ENCODE results near the gene CFB. TPM values are rescaled to one million over a fixed set of nuclear protein-coding genes. Genes with fewer than 3 reads are reported as not detected.

Gene CFB
- total RNA-seq, 4 donors from 2014 or later, result 15.7 to 66.5 (median 26.2) TPM

- H3K4me1 ChIP-seq, result no peaks in the 10 kb centered on the region
- no peaks in the 10 kb centered on the region for H3K9me3 ChIP-seq
- no peak for DNase-seq (ENCODE audit: low spot score in 2 of 2)
- H3K4me3 ChIP-seq, result no peak overlapping the region
- H3K27me3 ChIP-seq, result no peaks in the 10 kb centered on the region
- WGBS, 2 donors, result 78 to 81% methylated on average over 14 to 17 of the region's 19 CpGs
- no peak for TF ChIP-seq POLR2A (IDR thresholded peaks at IDR 0.05)
- no peak for TF ChIP-seq EP300 (IDR thresholded peaks at IDR 0.05)
- no peak for TF ChIP-seq CTCF (IDR thresholded peaks at IDR 0.05)
- H3K36me3 ChIP-seq, result no peaks in the 10 kb centered on the region
- no peak overlapping the region for H3K27ac ChIP-seq
These were observed 12.4 kb upstream of the CFB start for GRCh38 chr6:31933537-31933936.

- H3K4me3 ChIP-seq, result no peak overlapping the region
- TF ChIP-seq CTCF (IDR thresholded peaks at IDR 0.05), result no peak
- no peak for TF ChIP-seq POLR2A (IDR thresholded peaks at IDR 0.05)
- TF ChIP-seq EP300 (IDR thresholded peaks at IDR 0.05), result no peak
- WGBS, 2 donors, result 73 to 76% methylated on average over 3 of the region's 3 CpGs
- H3K9me3 ChIP-seq, result no peaks in the 10 kb centered on the region
- no peak overlapping the region for H3K27ac ChIP-seq
- H3K36me3 ChIP-seq, result no peaks in the 10 kb centered on the region
- no peaks in the 10 kb centered on the region for H3K27me3 ChIP-seq
- H3K4me1 ChIP-seq, result no peaks in the 10 kb centered on the region
- no peak for DNase-seq (ENCODE audit: low spot score in 2 of 2)
These were observed 10.9 kb upstream of the CFB start for GRCh38 chr6:31935021-31935420.

GRCh38 chr6:31935823-31936222, 10.1 kb upstream of the CFB start:
- H3K9me3 ChIP-seq, result no peaks in the 10 kb centered on the region
- no peaks in the 10 kb centered on the region for H3K27me3 ChIP-seq
- TF ChIP-seq CTCF (IDR thresholded peaks at IDR 0.05) (no peak), EP300 (IDR thresholded peaks at IDR 0.05) (no peak), POLR2A (IDR thresholded peaks at IDR 0.05) (no peak)
- H3K4me3 ChIP-seq, result no peak overlapping the region
- no peaks in the 10 kb centered on the region for H3K4me1 ChIP-seq
- H3K27ac ChIP-seq, result no peak overlapping the region
- no peaks in the 10 kb centered on the region for H3K36me3 ChIP-seq
- DNase-seq (ENCODE audit: low spot score in 2 of 2), result no peak
- 74 to 82% methylated on average over 9 of the region's 9 CpGs for WGBS, 2 donors

- H3K36me3 ChIP-seq, result no peaks in the 10 kb centered on the region
- no peaks in the 10 kb centered on the region for H3K27me3 ChIP-seq
- WGBS, 2 donors, result 15 to 16% methylated on average over 6 of the region's 6 CpGs
- H3K9me3 ChIP-seq, result no peaks in the 10 kb centered on the region
- DNase-seq (ENCODE audit: low spot score in 2 of 2), result no peak
- H3K27ac ChIP-seq, result no peak overlapping the region
- no peak overlapping the region for H3K4me3 ChIP-seq
- H3K4me1 ChIP-seq, result peaks cover 0 to 7% (median 6%) of the 10 kb centered on the region in 4 donors
- TF ChIP-seq POLR2A (IDR thresholded peaks at IDR 0.05) (no peak), CTCF (IDR thresholded peaks at IDR 0.05) (no peak), EP300 (IDR thresholded peaks at IDR 0.05) (no peak)
These were observed 5.6 kb upstream of the CFB start for GRCh38 chr6:31940256-31940664.

- Histone ChIP-seq H3K27me3 (no peaks in the 10 kb centered on the region), H3K4me1 (peaks cover 0 to 28% (median 12%) of the 10 kb centered on the region in 4 donors), H3K4me3 (no peak overlapping the region), H3K9me3 (no peaks in the 10 kb centered on the region), H3K27ac (no peak overlapping the region), H3K36me3 (no peaks in the 10 kb centered on the region)
- 84% methylated on average over 3 of the region's 3 CpGs; no CpG with 5 or more reads in 1 of the 2 donors for WGBS, 2 donors
- TF ChIP-seq CTCF (IDR thresholded peaks at IDR 0.05) (no peak), POLR2A (IDR thresholded peaks at IDR 0.05) (no peak)
- no peak for DNase-seq (ENCODE audit: low spot score in 2 of 2)
These were observed 2.2 kb upstream of the CFB start for GRCh38 chr6:31943742-31944141.
